SU-DHL-6 (cell line): ENCODE data around the gene PRX.
"Not testable (repeated sequence)": the region's sequence is repeated elsewhere in the genome, so short reads cannot be mapped to it uniquely, and the experiment has no call there.

Experiments used
- H2AFZ ChIP-seq: fragments of 200-600 bp; sonication (generic); 2 replicates; pipeline ENCODE4 v1.6.1; 2014; ENCODE audit warnings: low read depth, mild to moderate bottlenecking, moderate library complexity, mixed read lengths, antibody characterized with exemption, low read length; ENCODE audit not compliant: severe bottlenecking
- H3F3A ChIP-seq: fragments of 200-600 bp; shearing (Covaris generic); 2 replicates; pipeline ENCODE4 v1.6.0; 2016; ENCODE audit warnings: antibody characterized with exemption, mild to moderate bottlenecking; ENCODE audit not compliant: insufficient read depth
- H3K27ac ChIP-seq: fragments of 200-600 bp; sonication (generic); 2 replicates; pipeline ENCODE4 v1.5.1; 2016; ENCODE audit warnings: low read depth, mild to moderate bottlenecking, low read length, moderate library complexity, mixed read lengths
- H3K27me3 ChIP-seq: fragments of 200-600 bp; sonication (generic), shearing (Covaris generic); 2 replicates; pipeline ENCODE4 v1.6.0; 2014; ENCODE audit warnings: mild to moderate bottlenecking, low read length
- H3K36me3 ChIP-seq: fragments of 200-600 bp; sonication (generic); 2 replicates; pipeline ENCODE4 v1.6.1; 2014; ENCODE audit warnings: mild to moderate bottlenecking, low read length, mixed read lengths
- H3K4me2 ChIP-seq: fragments of 300-600, 200-600 bp; shearing (Covaris generic), sonication (generic); 2 replicates; pipeline ENCODE4 v1.6.0; 2014; ENCODE audit warnings: low read length, low read depth, mild to moderate bottlenecking; ENCODE audit not compliant: poor library complexity, severe bottlenecking
- H3K4me3 ChIP-seq: fragments of 200-600 bp; sonication (generic); 2 replicates; pipeline ENCODE4 v1.5.1; 2014; ENCODE audit warnings: antibody characterized with exemption, low read length, mild to moderate bottlenecking, mixed read lengths; ENCODE audit not compliant: insufficient read depth, poor library complexity, severe bottlenecking
- H3K79me2 ChIP-seq: fragments of 200-600 bp; sonication (generic); 2 replicates; pipeline ENCODE4 v1.6.1; 2014; ENCODE audit warnings: mild to moderate bottlenecking, low read length, moderate library complexity; ENCODE audit not compliant: insufficient read depth
- H3K9ac ChIP-seq: fragments of 200-600 bp; sonication (generic); 2 replicates; pipeline ENCODE4 v1.7.0; 2014; ENCODE audit warnings: mild to moderate bottlenecking, low read length
- H3K9me2 ChIP-seq: fragments of 200-600 bp; sonication (generic); replicated peaks from 2 replicates; pipeline ENCODE4 v1.6.1; 2014; ENCODE audit warnings: low read length; ENCODE audit not compliant: insufficient read depth
- H3K9me3 ChIP-seq: fragments of 200-600 bp; sonication (generic); 2 replicates; pipeline ENCODE4 v1.6.1; 2014; ENCODE audit warnings: low read length, mixed read lengths; ENCODE audit not compliant: insufficient read depth
- H4K20me1 ChIP-seq: fragments of 200-600 bp; sonication (generic); 2 replicates; pipeline ENCODE4 v1.6.1; 2014; ENCODE audit warnings: low read depth, mild to moderate bottlenecking, antibody characterized with exemption, low read length, moderate library complexity, mixed read lengths
- CTCF ChIP-seq: fragments of 200-600 bp; sonication (generic); IDR thresholded peaks from one replicate; pipeline ENCODE4 v1.5.1; 2017; ENCODE audit warnings: antibody characterized with exemption, mild to moderate bottlenecking, low read length, moderate library complexity; ENCODE audit not compliant: insufficient read depth, poor library complexity, severe bottlenecking
- EZH2phosphoT487 ChIP-seq: fragments of 200-600 bp; sonication (generic), shearing (Covaris generic); conservative IDR thresholded peaks from 2 replicates; pipeline ENCODE4 v1.6.1; 2018; ENCODE audit warnings: mild to moderate bottlenecking, antibody characterized with exemption, low read length, moderate library complexity, mixed read lengths

The PRX gene

GRCh38 chr19:40411125-40411842 is 1.9 kb downstream of the PRX start:
- no peaks in the 10 kb centered on the region for H3F3A ChIP-seq
- H3K4me3 ChIP-seq, result no peak overlapping the region
- H2AFZ ChIP-seq, result no peak overlapping the region
- H3K9me3 ChIP-seq, result no peaks in the 10 kb centered on the region
- no peaks in the 10 kb centered on the region for H3K79me2 ChIP-seq
- H3K4me2 ChIP-seq, result no peak overlapping the region
- no peaks in the 10 kb centered on the region for H4K20me1 ChIP-seq
- H3K36me3 ChIP-seq, result no peaks in the 10 kb centered on the region
- no peak overlapping the region for H3K9ac ChIP-seq
- no peaks in the 10 kb centered on the region for H3K9me2 ChIP-seq
- TF ChIP-seq CTCF (no peak), EZH2phosphoT487 (no peak)
- H3K27ac ChIP-seq, result no peak overlapping the region
- H3K27me3 ChIP-seq, result no peaks in the 10 kb centered on the region

- H3K9ac ChIP-seq, result no peak overlapping the region
- H3K79me2 ChIP-seq, result no peaks in the 10 kb centered on the region
- H3K9me2 ChIP-seq, result no peaks in the 10 kb centered on the region
- H3K4me3 ChIP-seq, result no peak overlapping the region
- no peaks in the 10 kb centered on the region for H3F3A ChIP-seq
- no peaks in the 10 kb centered on the region for H3K27me3 ChIP-seq
- no peaks in the 10 kb centered on the region for H3K9me3 ChIP-seq
- no peak for TF ChIP-seq EZH2phosphoT487
- TF ChIP-seq CTCF, result no peak
- H4K20me1 ChIP-seq, result no peaks in the 10 kb centered on the region
- no peaks in the 10 kb centered on the region for H3K36me3 ChIP-seq
- H2AFZ ChIP-seq, result no peak overlapping the region
- no peak overlapping the region for H3K27ac ChIP-seq
- H3K4me2 ChIP-seq, result no peak overlapping the region
Measured at GRCh38 chr19:40410030-40410389, 3.2 kb downstream of the PRX start.

DNA sequence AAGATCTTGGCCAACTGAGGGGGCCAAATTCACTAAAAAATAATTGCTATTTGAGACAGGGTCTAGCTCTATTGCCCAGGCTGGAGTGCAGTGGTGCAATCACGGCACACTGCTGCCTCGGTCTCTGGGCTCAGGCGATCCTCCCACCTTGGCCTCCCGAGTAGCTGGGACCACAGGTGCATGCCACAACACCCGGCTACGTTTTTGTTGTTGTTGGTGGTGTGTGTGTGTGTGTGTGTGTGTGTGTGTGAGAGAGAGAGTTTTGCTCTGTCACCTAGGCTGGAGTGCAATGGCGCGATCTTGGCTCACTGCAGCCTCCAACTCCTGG is 4.6 kb downstream of the PRX start:
- not testable (repeated sequence) for H3K9me2 ChIP-seq, H2AFZ ChIP-seq, H3K79me2 ChIP-seq, H3K4me2 ChIP-seq, H3K27me3 ChIP-seq, H3K9ac ChIP-seq, H3F3A ChIP-seq, H3K9me3 ChIP-seq, H3K36me3 ChIP-seq, H3K27ac ChIP-seq, H3K4me3 ChIP-seq, H4K20me1 ChIP-seq

- Histone ChIP-seq H3F3A (no peaks in the 10 kb centered on the region), H2AFZ (no peak overlapping the region), H3K4me3 (no peak overlapping the region), H3K27ac (no peak overlapping the region), H3K9me2 (no peaks in the 10 kb centered on the region), H3K27me3 (no peaks in the 10 kb centered on the region), H3K36me3 (no peaks in the 10 kb centered on the region), H4K20me1 (no peaks in the 10 kb centered on the region), H3K4me2 (no peak overlapping the region), H3K9ac (no peak overlapping the region), H3K79me2 (no peaks in the 10 kb centered on the region), H3K9me3 (no peaks in the 10 kb centered on the region)
- TF ChIP-seq EZH2phosphoT487 (no peak), CTCF (no peak)
Measured at GRCh38 chr19:40407714-40408597, 5.2 kb downstream of the PRX start.
